H9 (cell line): ENCODE results near the gene FCN1. TPM values are rescaled to one million over a fixed set of nuclear protein-coding genes. Genes with fewer than 3 reads are reported as not detected.

ENCODE experiments used
- DNase-seq: peaks from one replicate; pipeline ENCODE4 v3.0.0-alpha.2; 2017
- H2AFZ ChIP-seq: one replicate; pipeline ENCODE4 v1.6.1; 2013; ENCODE audit warnings: mild to moderate bottlenecking, low read length, control low read depth, moderate library complexity
- H2AK5ac ChIP-seq: 2 replicates; pipeline ENCODE4 v1.6.1; 2013; ENCODE audit warnings: low read length, control low read depth, mixed read lengths; ENCODE audit not compliant: insufficient read length
- H2BK120ac ChIP-seq: one replicate; pipeline ENCODE4 v1.6.1; 2013; ENCODE audit warnings: low read depth, mild to moderate bottlenecking, low read length, control low read depth, inconsistent platforms; ENCODE audit not compliant: poor library complexity, severe bottlenecking
- H2BK12ac ChIP-seq: 2 replicates; pipeline ENCODE4 v1.6.1; 2013; ENCODE audit warnings: low read length, control low read depth, mixed read lengths, low read depth; ENCODE audit not compliant: insufficient read length
- H2BK15ac ChIP-seq: 2 replicates; pipeline ENCODE4 v1.6.1; 2013; ENCODE audit warnings: low read depth, low read length, control low read depth
- H2BK20ac ChIP-seq: one replicate; pipeline ENCODE4 v1.6.1; 2013; ENCODE audit warnings: low read depth, mild to moderate bottlenecking, low read length, control low read depth, inconsistent platforms; ENCODE audit not compliant: poor library complexity, severe bottlenecking
- H2BK5ac ChIP-seq: 2 replicates; pipeline ENCODE4 v1.6.1; 2013; ENCODE audit warnings: low read length, control low read depth, mixed read lengths; ENCODE audit not compliant: insufficient read length
- H3K14ac ChIP-seq: 2 replicates; pipeline ENCODE4 v1.6.1; 2013; ENCODE audit warnings: low read length, control low read depth; ENCODE audit not compliant: insufficient read depth
- H3K18ac ChIP-seq: 2 replicates; pipeline ENCODE4 v1.6.1; 2013; ENCODE audit warnings: low read depth, mild to moderate bottlenecking, mixed read lengths, low read length, control low read depth; ENCODE audit not compliant: insufficient read length
- H3K23ac ChIP-seq: 2 replicates; pipeline ENCODE4 v1.6.1; 2013; ENCODE audit warnings: low read length, control low read depth, mixed read lengths, low read depth; ENCODE audit not compliant: insufficient read length
- H3K23me2 ChIP-seq: 2 replicates; pipeline ENCODE4 v1.6.1; 2013; ENCODE audit warnings: low read depth, mild to moderate bottlenecking, mixed read lengths, low read length, control low read depth; ENCODE audit not compliant: insufficient read length, poor library complexity, severe bottlenecking
- H3K27ac ChIP-seq: 2 replicates; pipeline ENCODE4 v1.5.1; 2013; ENCODE audit warnings: low read length, control low read depth, mixed read lengths, low read depth; ENCODE audit not compliant: insufficient read length
- H3K27me3 ChIP-seq: 2 replicates; pipeline ENCODE4 v1.6.1; 2013; ENCODE audit warnings: low read length, control low read depth, inconsistent platforms; ENCODE audit not compliant: insufficient read depth
- H3K4ac ChIP-seq: 2 replicates; pipeline ENCODE4 v1.6.1; 2013; ENCODE audit warnings: low read depth, mild to moderate bottlenecking, control low read depth, inconsistent platforms, low read length, moderate library complexity
- H3K4me1 ChIP-seq: 2 replicates; pipeline ENCODE4 v1.6.1; 2013; ENCODE audit warnings: low read length, control low read depth, inconsistent platforms; ENCODE audit not compliant: insufficient read depth
- H3K4me2 ChIP-seq: 2 replicates; pipeline ENCODE4 v1.6.1; 2013; ENCODE audit warnings: low read length, control low read depth, mixed read lengths; ENCODE audit not compliant: insufficient read length, insufficient read depth
- H3K56ac ChIP-seq: 2 replicates; pipeline ENCODE4 v1.6.1; 2013; ENCODE audit warnings: low read depth, mild to moderate bottlenecking, mixed read lengths, low read length, control low read depth; ENCODE audit not compliant: insufficient read length
- H3K79me1 ChIP-seq: 2 replicates; pipeline ENCODE4 v1.6.1; 2013; ENCODE audit warnings: low read depth, mild to moderate bottlenecking, moderate library complexity, low read length, control low read depth, inconsistent platforms; ENCODE audit not compliant: insufficient read depth, poor library complexity, severe bottlenecking
- H3K79me2 ChIP-seq: 2 replicates; pipeline ENCODE4 v1.6.1; 2013; ENCODE audit warnings: low read length, control low read depth, inconsistent platforms; ENCODE audit not compliant: insufficient read depth
- H3K9ac ChIP-seq: 2 replicates; pipeline ENCODE4 v1.6.1; 2013; ENCODE audit warnings: low read length, control low read depth, mixed read lengths; ENCODE audit not compliant: insufficient read length; ENCODE audit errors: extremely low read depth
- H3K9me3 ChIP-seq: one replicate; pipeline ENCODE4 v1.6.1; 2013; ENCODE audit warnings: low read depth, low read length, inconsistent platforms; ENCODE audit not compliant: control insufficient read depth
- H3T11ph ChIP-seq: one replicate; pipeline ENCODE4 v1.6.1; 2013; ENCODE audit warnings: mild to moderate bottlenecking, low read length, control low read depth, inconsistent platforms
- H4K20me1 ChIP-seq: one replicate; pipeline ENCODE4 v1.6.1; 2013; ENCODE audit not compliant: control insufficient read depth, insufficient read length, insufficient read depth
- H4K5ac ChIP-seq: 2 replicates; pipeline ENCODE4 v1.6.1; 2013; ENCODE audit warnings: low read depth, mild to moderate bottlenecking, mixed read lengths, low read length, control low read depth; ENCODE audit not compliant: insufficient read length
- H4K8ac ChIP-seq: replicated peaks from 2 replicates; pipeline ENCODE4 v1.6.1; 2013; ENCODE audit warnings: low read length, control low read depth, mixed read lengths, low read depth; ENCODE audit not compliant: insufficient read length
- H4K91ac ChIP-seq: 2 replicates; pipeline ENCODE4 v1.6.1; 2013; ENCODE audit warnings: low read depth, mild to moderate bottlenecking, moderate library complexity, mixed read lengths, low read length, control low read depth; ENCODE audit not compliant: insufficient read length
- H3K27ac Mint-ChIP-seq, 3 experiments: 2 replicates in 2 of 3; 3 replicates in 1 of 3; pipeline ENCODE4 v1.8.0; 2020 to 2021; ENCODE audit warnings: mixed read lengths in 3 of 3, mild to moderate bottlenecking in 1 of 3, moderate library complexity in 1 of 3
- H3K27me3 Mint-ChIP-seq: 2 replicates; pipeline ENCODE4 v1.8.0; 2021; ENCODE audit warnings: low read depth, mild to moderate bottlenecking, moderate library complexity, mixed read lengths
- H3K36me3 Mint-ChIP-seq, 3 experiments: 2 replicates in 2 of 3; 3 replicates in 1 of 3; pipeline ENCODE4 v1.8.0; 2020 to 2021; ENCODE audit warnings: low read depth in 3 of 3, mixed read lengths in 3 of 3; ENCODE audit not compliant: insufficient read depth in 1 of 3
- H3K4me1 Mint-ChIP-seq, 2 experiments: 2 replicates each; pipeline ENCODE4 v1.8.0; 2020; ENCODE audit warnings: mixed read lengths in 2 of 2
- H3K4me3 Mint-ChIP-seq, 2 experiments: 2 replicates in 1 of 2; 3 replicates in 1 of 2; pipeline ENCODE4 v1.8.0; 2020 to 2021; ENCODE audit warnings: mild to moderate bottlenecking in 2 of 2, mixed read lengths in 2 of 2, moderate library complexity in 1 of 2
- H3K9me3 Mint-ChIP-seq, 2 experiments: 2 replicates in 1 of 2; 3 replicates in 1 of 2; pipeline ENCODE4 v1.8.0; 2020; ENCODE audit warnings: mild to moderate bottlenecking in 2 of 2, mixed read lengths in 2 of 2, moderate library complexity in 1 of 2
- CTCF ChIP-seq: fragments of 200-600 bp; sonication (generic); conservative IDR thresholded peaks from 3 replicates; pipeline ENCODE4 v1.8.0; 2021; ENCODE audit warnings: antibody characterized with exemption, mild to moderate bottlenecking
- WGBS: extraction: QIAGEN DNeasy Blood & Tissue Kit; methylation state at CpG from one replicate; pipeline ENCODE4 v1.1.7; 2013; ENCODE audit warnings: missing lambda C conversion rate, low lambda C conversion rate, mixed read lengths; ENCODE audit not compliant: insufficient read length; ENCODE audit errors: extremely low coverage; 5-methylcytosine and 5-hydroxymethylcytosine counted together
- total RNA-seq: library from RNA; stranded (reverse); gene quantifications from 2 replicates; pipeline ENCODE4 v1.2.1, GENCODE V29; 2021

Gene FCN1
- total RNA-seq, 1 experiment from 2014 or later = not detected

DNA sequence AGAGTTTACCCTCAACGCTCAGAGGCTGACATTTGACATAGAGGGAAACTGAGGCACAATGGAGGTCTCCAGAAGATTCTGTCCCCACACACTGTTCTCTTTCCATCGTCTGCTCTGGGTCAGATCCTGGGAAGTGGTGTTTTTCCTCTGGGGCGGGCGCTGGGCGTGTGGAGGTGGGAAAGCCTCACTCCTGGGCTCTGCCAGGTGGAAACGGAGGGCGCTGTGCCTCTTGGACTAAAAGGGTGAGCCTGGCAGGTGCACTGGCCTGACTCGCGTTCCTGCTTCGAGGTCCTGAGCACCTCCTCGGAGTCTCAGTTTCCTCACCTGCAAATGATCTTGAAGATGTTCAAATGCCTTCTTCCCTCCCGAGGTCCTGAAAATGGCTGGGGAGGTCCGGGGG, 25.7 kb upstream of the FCN1 start:
- Mint-ChIP-seq H3K9me3 (no peaks in the 10 kb centered on the region), H3K27me3 (peaks cover 17% of the 10 kb centered on the region), H3K4me3 (no peak overlapping the region), H3K4me1 (peaks cover 10 to 11% of the 10 kb centered on the region in 2 experiments), H3K27ac (no peak overlapping the region), H3K36me3 (no peaks in the 10 kb centered on the region)
- H4K5ac ChIP-seq = no peak overlapping the region
- no peak overlapping the region for H2BK15ac ChIP-seq
- H3K23me2 ChIP-seq = no peaks in the 10 kb centered on the region
- H3K79me1 ChIP-seq = no peaks in the 10 kb centered on the region
- no peaks in the 10 kb centered on the region for H3K9me3 ChIP-seq
- H3K4me1 ChIP-seq = no peaks in the 10 kb centered on the region
- no peak overlapping the region for H3K23ac ChIP-seq
- no peak overlapping the region for H2AK5ac ChIP-seq
- H2BK120ac ChIP-seq = no peak overlapping the region
- no peak overlapping the region for H3K27ac ChIP-seq
- H3K4ac ChIP-seq = no peak overlapping the region
- H2AFZ ChIP-seq = no peak overlapping the region
- no peak for TF ChIP-seq CTCF
- no peaks in the 10 kb centered on the region; the same call in 1 of the 2 replicates for H3K27me3 ChIP-seq
- H3K79me2 ChIP-seq = no peaks in the 10 kb centered on the region
- no peak overlapping the region for H3K14ac ChIP-seq
- no peak overlapping the region for H2BK20ac ChIP-seq
- no peak overlapping the region for H2BK12ac ChIP-seq
- no peak overlapping the region for H3K56ac ChIP-seq
- H4K20me1 ChIP-seq = no peaks in the 10 kb centered on the region
- H3T11ph ChIP-seq = no peak overlapping the region
- no peak overlapping the region for H2BK5ac ChIP-seq
- DNase-seq = no peak
- WGBS = no CpG with 5 or more reads among the region's 13 CpGs
- no peak overlapping the region for H3K18ac ChIP-seq
- no peak overlapping the region for H4K8ac ChIP-seq
- no peak overlapping the region for H3K4me2 ChIP-seq
- H3K9ac ChIP-seq = no peak overlapping the region
- no peak overlapping the region for H4K91ac ChIP-seq
